HepG2 (cell line): ENCODE measurements around the gene RBSN.

Source experiments
- NR3C1 ChIP-seq: sonication (generic); formaldehyde crosslinking; IDR thresholded peaks from 2 replicates; pipeline ENCODE4 v1.4.0; 2020; ENCODE audit warnings: missing genetic modification reagents
- POLR2A ChIP-seq, 2 experiments: IDR thresholded peaks; 2 replicates each; pipeline ENCODE4 v1.6.1; 2011; ENCODE audit warnings: low read depth in 2 of 2, low read length in 2 of 2, mild to moderate bottlenecking in 1 of 2, moderate library complexity in 1 of 2; ENCODE audit not compliant: insufficient read depth in 1 of 2
- ZBTB21 ChIP-seq: sonication (generic); formaldehyde crosslinking; IDR thresholded peaks from 2 replicates; pipeline ENCODE4 v1.4.0; 2020; ENCODE audit warnings: missing genetic modification reagents
- TF ChIP-seq, protein P1 (sequence below): sonication (generic); formaldehyde crosslinking; IDR thresholded peaks from 2 replicates; pipeline ENCODE4 v1.5.0; 2020; ENCODE audit warnings: missing genetic modification reagents, mild to moderate bottlenecking, borderline replicate concordance
- TF ChIP-seq, protein P2 (sequence below): sonication (generic); formaldehyde crosslinking; IDR thresholded peaks from 2 replicates; pipeline ENCODE4 v1.4.0; 2020; ENCODE audit warnings: missing genetic modification reagents
- TF ChIP-seq, protein P3 (sequence below): sonication (generic); formaldehyde crosslinking; IDR thresholded peaks from 2 replicates; pipeline ENCODE4; 2020; ENCODE audit warnings: missing genetic modification reagents, mild to moderate bottlenecking, borderline replicate concordance
- TF ChIP-seq, protein P4 (sequence below): sonication (generic); formaldehyde crosslinking; IDR thresholded peaks from 2 replicates; pipeline ENCODE4 v1.5.0; 2020; ENCODE audit warnings: mild to moderate bottlenecking, missing genetic modification reagents, moderate library complexity
- TF ChIP-seq, protein P5 (sequence below): sonication (generic); formaldehyde crosslinking; IDR thresholded peaks from 2 replicates; pipeline ENCODE4 v1.8.1; 2022; ENCODE audit warnings: low read depth, mild to moderate bottlenecking, missing genetic modification reagents
- TF ChIP-seq, protein P6 (sequence below): sonication (generic); formaldehyde crosslinking; IDR thresholded peaks from 2 replicates; pipeline ENCODE4 v1.5.1; 2020; ENCODE audit warnings: mild to moderate bottlenecking, missing genetic modification reagents, moderate library complexity

DNA sequence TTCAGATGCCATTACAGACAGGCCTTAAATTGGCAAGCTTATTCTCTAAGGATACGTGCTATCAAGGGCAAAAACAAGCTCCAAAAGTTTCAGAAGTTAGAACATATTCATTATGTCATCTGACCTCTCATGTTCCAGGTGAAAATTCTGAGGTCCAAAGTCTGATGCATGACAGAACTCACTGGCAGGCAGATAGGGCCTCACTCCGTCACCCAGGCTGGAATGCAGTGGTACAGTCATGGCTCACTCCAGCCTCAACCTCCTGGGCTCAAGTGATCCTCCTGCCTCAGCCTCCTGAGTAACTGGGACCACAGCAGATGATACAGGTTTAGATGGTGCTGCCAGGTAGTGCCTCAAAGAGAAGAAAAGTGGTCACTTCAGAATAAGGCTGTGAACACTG is 49.4 kb downstream of the RBSN start:
- TF ChIP-seq NR3C1 (CRISPR knock-in tag) (no peak), ZBTB21 (no peak), POLR2A (IDR thresholded peaks at IDR 0.05; ENCODE audit: insufficient read depth in 1 of 2, low read depth in 2 of 2, low read length in 2 of 2) (no peak)
- TF ChIP-seq, protein P1, sequence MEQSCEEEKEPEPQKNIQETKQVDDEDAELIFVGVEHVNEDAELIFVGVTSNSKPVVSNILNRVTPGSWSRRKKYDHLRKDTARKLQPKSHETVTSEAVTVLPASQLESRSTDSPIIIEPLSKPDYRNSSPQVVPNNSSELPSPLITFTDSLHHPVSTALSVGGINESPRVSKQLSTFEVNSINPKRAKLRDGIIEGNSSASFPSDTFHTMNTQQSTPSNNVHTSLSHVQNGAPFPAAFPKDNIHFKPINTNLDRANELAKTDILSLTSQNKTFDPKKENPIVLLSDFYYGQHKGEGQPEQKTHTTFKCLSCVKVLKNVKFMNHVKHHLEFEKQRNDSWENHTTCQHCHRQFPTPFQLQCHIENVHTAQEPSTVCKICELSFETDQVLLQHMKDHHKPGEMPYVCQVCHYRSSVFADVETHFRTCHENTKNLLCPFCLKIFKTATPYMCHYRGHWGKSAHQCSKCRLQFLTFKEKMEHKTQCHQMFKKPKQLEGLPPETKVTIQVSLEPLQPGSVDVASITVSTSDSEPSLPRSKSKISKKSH (CRISPR knock-in tag) = no peak
- TF ChIP-seq, protein P2, sequence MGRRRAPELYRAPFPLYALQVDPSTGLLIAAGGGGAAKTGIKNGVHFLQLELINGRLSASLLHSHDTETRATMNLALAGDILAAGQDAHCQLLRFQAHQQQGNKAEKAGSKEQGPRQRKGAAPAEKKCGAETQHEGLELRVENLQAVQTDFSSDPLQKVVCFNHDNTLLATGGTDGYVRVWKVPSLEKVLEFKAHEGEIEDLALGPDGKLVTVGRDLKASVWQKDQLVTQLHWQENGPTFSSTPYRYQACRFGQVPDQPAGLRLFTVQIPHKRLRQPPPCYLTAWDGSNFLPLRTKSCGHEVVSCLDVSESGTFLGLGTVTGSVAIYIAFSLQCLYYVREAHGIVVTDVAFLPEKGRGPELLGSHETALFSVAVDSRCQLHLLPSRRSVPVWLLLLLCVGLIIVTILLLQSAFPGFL (CRISPR knock-in tag) = no peak
- TF ChIP-seq, protein P3, sequence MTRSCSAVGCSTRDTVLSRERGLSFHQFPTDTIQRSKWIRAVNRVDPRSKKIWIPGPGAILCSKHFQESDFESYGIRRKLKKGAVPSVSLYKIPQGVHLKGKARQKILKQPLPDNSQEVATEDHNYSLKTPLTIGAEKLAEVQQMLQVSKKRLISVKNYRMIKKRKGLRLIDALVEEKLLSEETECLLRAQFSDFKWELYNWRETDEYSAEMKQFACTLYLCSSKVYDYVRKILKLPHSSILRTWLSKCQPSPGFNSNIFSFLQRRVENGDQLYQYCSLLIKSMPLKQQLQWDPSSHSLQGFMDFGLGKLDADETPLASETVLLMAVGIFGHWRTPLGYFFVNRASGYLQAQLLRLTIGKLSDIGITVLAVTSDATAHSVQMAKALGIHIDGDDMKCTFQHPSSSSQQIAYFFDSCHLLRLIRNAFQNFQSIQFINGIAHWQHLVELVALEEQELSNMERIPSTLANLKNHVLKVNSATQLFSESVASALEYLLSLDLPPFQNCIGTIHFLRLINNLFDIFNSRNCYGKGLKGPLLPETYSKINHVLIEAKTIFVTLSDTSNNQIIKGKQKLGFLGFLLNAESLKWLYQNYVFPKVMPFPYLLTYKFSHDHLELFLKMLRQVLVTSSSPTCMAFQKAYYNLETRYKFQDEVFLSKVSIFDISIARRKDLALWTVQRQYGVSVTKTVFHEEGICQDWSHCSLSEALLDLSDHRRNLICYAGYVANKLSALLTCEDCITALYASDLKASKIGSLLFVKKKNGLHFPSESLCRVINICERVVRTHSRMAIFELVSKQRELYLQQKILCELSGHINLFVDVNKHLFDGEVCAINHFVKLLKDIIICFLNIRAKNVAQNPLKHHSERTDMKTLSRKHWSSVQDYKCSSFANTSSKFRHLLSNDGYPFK (CRISPR knock-in tag) = no peak
- TF ChIP-seq, protein P4, sequence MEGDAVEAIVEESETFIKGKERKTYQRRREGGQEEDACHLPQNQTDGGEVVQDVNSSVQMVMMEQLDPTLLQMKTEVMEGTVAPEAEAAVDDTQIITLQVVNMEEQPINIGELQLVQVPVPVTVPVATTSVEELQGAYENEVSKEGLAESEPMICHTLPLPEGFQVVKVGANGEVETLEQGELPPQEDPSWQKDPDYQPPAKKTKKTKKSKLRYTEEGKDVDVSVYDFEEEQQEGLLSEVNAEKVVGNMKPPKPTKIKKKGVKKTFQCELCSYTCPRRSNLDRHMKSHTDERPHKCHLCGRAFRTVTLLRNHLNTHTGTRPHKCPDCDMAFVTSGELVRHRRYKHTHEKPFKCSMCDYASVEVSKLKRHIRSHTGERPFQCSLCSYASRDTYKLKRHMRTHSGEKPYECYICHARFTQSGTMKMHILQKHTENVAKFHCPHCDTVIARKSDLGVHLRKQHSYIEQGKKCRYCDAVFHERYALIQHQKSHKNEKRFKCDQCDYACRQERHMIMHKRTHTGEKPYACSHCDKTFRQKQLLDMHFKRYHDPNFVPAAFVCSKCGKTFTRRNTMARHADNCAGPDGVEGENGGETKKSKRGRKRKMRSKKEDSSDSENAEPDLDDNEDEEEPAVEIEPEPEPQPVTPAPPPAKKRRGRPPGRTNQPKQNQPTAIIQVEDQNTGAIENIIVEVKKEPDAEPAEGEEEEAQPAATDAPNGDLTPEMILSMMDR (CRISPR knock-in tag) = no peak
- TF ChIP-seq, protein P5, sequence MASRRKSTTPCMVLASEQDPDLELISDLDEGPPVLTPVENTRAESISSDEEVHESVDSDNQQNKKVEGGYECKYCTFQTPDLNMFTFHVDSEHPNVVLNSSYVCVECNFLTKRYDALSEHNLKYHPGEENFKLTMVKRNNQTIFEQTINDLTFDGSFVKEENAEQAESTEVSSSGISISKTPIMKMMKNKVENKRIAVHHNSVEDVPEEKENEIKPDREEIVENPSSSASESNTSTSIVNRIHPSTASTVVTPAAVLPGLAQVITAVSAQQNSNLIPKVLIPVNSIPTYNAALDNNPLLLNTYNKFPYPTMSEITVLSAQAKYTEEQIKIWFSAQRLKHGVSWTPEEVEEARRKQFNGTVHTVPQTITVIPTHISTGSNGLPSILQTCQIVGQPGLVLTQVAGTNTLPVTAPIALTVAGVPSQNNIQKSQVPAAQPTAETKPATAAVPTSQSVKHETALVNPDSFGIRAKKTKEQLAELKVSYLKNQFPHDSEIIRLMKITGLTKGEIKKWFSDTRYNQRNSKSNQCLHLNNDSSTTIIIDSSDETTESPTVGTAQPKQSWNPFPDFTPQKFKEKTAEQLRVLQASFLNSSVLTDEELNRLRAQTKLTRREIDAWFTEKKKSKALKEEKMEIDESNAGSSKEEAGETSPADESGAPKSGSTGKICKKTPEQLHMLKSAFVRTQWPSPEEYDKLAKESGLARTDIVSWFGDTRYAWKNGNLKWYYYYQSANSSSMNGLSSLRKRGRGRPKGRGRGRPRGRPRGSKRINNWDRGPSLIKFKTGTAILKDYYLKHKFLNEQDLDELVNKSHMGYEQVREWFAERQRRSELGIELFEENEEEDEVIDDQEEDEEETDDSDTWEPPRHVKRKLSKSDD (CRISPR knock-in tag) = no peak
- TF ChIP-seq, protein P6, sequence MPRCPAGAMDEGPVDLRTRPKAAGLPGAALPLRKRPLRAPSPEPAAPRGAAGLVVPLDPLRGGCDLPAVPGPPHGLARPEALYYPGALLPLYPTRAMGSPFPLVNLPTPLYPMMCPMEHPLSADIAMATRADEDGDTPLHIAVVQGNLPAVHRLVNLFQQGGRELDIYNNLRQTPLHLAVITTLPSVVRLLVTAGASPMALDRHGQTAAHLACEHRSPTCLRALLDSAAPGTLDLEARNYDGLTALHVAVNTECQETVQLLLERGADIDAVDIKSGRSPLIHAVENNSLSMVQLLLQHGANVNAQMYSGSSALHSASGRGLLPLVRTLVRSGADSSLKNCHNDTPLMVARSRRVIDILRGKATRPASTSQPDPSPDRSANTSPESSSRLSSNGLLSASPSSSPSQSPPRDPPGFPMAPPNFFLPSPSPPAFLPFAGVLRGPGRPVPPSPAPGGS (CRISPR knock-in tag) = no peak
